HG02970 (cell line): Measurements from ENCODE around the gene TSHZ2.
"Not testable (repeated sequence)": the region's sequence is repeated elsewhere in the genome, so short reads cannot be mapped to it uniquely, and the experiment has no call there.

Source experiments
- ATAC-seq: cut with Tn5 transposase; IDR thresholded peaks from one replicate; pipeline ENCODE4 v1.9.1; 2021; ENCODE audit warnings: mild to moderate bottlenecking, moderate library complexity, moderate number of reproducible peaks; ENCODE audit not compliant: unreplicated experiment, low FRiP score

TSHZ2 gene

DNA sequence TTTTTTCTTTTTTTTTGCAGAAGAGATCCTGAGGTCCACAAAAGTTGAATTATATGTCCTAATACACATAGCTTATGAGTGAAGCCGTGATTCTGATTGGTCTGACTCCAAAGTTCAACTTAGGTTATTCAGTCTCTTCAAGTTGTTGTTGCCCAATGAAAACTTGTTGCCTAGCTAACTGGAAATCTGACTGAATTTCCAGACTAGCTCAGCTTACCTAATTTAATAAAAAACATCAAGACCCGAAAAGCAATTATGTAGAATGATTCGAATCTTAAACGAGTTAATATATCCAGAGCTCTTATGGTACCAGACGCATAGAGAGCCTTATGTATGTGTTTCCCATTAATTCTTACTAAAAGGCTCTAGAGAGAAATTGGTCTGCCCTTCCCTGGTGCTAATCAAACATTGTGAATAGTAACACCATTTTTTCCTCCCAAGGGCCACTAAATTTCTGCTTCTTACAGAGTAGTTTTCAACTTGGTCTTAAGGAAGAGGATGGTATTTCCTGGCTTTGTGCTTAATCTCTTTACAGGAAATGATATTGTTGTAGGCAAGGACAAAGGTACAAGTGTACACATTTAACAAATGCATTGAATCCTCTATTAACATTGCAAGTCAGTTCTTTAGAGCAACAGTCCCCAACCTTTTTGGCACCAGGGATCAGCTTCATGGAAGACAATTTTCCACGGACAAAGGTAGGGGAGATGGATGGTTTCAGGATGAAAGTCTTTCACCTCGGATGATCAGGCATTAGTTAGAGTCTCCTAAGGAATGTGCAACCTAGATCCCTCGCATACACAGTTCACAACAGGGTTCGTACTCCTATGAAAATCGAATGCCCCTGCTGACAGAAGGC is 107.9 kb downstream of the TSHZ2 start:
- ATAC-seq = no peak

DNA sequence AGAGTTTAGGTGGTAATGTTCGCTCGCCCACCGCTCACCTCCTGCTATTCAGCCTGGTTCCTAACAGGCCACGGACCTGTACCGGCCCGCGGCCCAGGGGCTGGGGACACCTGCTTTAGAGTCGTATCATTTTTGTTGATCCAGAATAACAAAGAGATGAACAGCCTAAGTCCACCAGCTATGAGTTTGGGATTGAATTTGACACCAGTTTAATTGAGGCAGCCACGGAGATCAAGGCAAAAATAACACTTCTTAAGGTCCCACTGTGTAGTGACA is 108.5 kb downstream of the TSHZ2 start:
- no peak for ATAC-seq

DNA sequence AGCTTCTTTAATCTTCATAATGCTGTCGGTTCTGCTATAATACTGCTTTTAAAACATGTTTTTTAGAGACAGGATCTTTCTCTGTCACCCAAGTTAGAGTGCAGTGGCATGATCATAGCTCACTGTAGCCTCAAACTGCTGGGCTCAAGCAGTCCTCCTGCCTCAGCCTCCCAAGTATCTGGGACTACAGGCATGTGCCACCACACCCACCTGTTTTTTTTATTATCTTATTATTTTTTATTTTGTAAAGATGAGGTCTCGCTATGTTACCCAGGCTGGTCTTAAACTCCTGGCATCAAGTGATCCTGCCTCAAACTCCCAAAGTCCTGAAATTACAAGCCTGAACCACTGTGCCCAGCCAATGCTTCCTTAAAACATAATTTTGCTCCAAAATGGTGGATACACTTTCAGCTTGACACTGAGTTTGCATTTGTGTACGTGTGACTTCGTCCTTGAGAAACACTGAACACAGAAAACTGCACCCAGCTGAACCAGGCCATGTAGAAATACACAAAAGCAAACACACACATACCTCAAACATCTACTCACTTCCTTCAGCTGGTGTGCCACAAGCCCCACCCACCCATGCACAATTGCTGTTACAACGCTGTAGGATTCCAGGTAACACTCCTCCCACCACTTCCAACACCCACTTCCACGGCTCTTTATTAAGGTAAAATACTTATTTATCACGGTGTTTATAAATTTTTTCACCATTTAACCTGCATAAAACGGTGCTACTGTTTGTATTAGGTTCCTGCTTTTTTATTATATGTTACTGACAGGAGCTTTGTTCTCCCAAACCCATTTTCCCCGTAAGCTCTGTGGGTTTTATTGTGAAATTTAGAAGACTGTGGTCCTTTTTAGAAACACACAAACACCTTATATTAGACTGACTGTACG is 109.1 kb downstream of the TSHZ2 start:
- ATAC-seq = no peak

DNA sequence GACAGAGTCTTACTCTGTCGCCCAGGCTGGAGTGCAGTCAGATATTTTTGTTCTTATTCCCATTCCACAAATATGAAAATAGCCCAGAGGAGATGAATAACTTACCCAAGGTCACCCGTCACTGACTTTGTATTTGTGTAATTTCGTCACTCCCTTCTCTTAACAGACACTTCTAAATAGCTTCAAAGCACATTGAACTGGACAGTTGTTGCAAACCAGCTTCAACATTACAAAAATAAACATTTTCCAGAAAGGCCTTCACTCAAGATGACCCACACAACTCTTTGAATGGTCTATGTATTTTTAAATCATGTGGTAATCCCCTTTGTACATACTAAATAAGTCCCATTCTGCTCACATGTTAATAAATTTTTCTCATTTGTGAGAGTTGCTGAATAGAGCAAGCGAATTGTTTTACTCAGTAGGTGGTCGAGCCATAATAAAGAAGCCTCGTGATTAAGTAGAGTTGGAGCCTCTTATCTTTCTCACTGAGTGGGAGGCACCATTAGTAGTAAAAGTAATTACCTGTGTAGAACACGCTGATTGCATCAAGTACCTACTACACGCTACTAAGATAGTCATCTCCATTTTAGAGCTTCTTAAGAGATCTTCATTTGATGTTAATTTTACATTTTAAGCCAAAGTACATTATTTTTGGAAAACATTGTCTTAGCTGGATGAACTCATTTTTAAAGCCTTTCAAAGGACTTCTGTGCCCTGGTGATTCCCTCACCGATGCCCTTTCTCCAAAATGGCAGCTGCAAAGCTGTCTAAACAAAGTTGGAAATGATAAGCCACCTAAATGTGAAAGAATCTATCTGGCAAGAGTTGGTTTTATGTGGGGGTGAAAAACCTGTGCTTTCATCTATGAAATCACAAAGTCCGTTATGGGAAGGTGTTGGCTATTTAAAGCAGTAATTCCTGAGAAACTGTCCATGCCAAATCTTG is 110.0 kb downstream of the TSHZ2 start:
- ATAC-seq = no peak

DNA sequence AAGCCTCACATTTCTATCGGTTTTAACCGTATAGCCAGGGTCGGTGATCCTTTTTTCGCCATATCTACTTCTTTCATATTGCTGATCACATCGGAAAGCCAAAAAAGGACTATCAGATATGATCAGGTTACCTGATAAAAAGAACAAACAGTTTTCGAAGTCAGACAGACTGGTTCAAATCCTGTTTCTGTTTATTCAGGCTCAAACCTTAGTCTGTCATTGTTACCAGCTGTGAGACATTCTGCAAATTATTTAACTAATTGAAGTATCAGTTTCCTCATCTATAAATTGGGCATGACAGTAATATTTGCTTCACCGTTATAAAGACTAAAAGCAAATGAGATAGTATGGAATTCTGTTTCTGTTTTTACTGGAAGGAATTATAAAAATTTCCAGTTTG is 111.3 kb downstream of the TSHZ2 start:
- ATAC-seq = no peak

DNA sequence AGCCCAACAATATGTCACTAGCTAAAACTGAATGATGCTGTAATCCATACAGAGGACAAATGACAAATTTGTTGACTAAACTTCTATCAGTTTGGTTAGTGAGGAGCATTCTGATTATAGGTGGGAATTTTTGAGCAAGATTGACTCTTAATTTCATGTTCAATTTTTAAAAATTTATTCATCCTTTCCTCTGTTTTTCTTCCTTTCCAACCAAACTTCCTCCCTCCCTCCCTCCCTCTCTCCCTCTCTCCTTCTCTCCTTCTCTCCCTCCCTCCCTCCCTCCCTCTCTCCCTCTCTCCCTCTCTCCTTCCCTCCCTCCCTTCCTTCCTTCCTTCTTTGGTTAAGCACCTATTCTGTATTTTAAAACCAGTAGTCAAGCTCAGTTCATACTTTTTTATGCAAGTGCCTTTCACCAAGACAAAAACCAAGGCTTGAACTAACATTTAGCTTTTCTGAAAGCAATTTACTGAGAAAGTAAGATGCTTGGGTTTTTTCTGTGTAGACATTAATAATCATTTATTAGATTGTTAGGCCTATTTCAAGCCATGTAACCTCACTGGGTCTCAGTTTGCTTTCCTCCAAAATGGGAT is 112.3 kb downstream of the TSHZ2 start:
- ATAC-seq = no peak

DNA sequence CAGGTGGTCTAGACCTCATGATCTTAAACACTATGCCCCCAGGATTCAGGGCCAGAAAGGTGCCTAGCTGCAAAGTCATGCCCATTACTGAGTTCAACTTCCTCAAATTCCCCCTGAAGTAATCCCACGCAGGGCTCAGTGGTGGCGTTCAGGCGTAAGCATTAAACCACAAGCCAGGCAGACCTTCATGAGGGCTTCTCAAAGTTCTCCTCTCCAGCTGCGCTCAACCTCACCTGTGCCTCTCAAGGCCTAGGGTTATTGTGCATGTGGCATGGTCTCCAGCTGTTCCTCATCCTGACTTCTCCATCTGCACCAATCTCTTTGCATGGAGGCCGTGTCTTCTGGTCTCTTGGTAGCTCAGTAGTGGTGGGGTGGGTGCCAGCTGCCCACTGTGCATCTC is 113.6 kb downstream of the TSHZ2 start:
- ATAC-seq = no peak

DNA sequence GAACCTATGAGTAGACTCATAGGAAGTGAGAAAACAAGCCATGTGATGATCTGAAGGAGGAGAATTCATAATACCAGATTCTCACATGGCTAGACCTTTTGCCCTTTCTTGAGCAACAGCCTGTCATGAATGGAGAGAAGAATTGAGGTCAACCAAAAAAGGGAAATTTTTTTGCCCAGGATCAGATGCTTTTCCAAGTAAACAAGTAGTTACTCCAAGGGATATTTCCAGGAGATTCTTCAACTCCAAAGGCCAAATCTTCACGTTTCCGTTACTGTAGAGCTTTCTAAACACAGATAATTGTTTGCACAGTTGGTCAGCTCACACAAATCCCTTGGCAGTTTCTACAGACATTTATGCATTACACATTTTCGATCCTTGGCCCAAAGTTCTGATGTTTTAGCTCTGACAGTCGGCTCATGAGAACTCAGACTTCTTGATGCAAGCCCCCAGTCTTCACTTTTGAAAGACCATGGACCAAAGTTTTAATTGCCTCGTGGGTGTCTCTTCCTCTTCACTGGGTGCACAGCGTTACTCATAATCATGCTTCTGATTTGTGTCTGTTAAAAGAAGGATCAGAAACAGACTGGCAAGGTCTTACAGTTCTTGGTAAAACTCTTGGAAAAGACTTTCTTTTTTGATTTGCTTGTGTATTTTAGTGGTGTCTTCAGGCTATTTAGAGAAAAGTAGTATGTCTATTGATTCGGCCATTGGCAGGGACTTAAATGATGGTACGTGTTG is 115.0 kb downstream of the TSHZ2 start:
- ATAC-seq = no peak

DNA sequence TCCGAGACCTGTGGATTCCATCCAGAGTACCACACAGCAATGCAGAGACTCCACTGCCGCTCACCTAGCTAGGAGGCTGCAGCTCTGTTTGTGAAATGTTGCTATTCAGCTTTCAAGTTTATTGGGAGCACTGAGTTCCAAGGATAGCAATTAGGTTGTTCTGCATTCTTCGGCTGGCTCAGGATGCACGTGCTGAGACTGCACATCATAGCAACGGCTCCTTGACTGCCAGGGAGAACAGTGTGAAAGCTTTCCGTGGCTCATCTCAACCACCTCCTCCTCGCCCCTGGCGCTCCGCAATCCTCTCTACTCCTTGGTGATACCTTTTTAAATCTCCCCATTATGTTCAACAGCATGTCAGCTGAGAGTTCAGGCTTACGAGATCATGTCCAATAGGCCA is 116.6 kb downstream of the TSHZ2 start:
- no peak for ATAC-seq

DNA sequence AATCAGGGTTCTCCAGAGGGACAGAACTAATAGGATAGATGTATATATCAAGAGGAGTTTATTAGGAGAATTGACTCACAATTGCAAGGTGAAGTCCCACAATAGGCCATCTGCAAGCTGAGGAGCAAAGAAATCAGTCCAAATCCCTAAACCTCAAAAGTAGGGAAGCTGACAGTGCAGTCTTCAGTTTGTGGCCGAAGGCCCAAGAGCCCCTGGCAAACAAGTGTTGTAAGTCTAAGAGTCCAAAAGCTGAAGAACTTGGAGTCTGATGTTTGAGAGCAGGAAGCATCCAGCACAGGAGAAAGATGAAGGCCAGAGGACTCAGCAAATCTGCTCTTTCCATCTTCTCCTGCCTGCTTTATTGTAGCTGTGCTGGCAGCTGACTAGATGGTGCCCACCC is 117.7 kb downstream of the TSHZ2 start:
- not testable (repeated sequence) for ATAC-seq

DNA sequence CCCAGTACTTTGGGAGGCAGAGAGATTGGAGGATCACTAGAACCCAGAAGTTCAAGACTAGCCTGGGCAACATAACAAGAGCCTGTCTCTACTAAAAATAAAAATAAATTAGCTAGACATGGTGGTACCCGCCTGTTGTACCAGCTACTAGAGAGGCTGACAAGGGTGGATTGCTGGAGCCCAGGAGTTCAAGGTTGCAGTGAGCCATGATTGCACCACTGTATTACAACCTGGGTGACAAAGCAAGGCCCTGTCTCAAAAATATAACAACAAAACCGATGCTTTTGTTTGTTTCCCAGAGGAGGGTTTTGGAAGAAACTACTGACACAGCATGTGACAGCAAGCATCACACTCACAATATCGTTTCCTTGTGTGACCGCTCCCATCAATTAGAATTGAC is 119.6 kb downstream of the TSHZ2 start:
- ATAC-seq = no peak

DNA sequence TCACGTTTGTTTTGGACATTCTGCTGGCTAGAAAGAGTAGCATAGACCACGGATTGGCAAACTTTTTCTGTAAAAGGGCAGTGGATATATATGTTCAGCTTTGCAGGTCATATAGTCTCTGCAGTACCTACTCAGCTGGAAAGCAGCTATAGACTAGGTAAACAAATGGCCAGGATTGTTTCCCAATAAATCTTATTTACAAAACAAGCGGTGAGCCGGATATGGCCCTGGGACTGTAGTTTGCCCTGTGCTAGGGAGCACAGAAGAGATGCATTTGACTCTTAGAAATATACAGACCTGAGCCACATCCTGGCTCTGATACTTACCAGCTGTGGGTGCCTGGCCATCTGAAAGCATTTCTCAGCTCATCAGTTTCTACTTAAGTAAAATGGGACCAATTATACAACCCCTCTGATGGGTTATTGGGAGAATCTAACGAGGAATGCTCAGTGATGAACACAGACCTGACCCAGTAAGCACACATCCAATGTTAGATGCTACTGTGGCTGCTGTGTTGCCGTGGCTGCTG is 120.7 kb downstream of the TSHZ2 start:
- ATAC-seq = no peak

DNA sequence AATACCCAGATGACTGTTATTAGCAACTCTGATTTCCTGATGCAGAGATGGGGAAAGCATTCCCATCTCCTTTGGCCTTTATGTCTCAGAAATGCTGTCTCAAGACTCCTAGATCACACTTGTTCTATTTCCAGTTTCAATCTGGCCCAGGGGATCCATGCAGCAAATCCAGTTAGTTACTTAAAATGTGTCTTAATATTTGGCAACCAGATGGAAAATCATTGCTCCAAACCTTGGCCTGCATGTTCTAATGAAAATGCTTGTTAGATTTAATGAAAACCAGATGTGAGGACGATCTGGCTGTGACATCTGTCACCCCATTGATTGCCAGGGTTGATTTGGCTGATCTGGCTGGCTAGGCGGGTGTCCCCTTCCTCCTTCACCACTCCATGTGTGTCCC is 125.2 kb downstream of the TSHZ2 start:
- no peak for ATAC-seq

DNA sequence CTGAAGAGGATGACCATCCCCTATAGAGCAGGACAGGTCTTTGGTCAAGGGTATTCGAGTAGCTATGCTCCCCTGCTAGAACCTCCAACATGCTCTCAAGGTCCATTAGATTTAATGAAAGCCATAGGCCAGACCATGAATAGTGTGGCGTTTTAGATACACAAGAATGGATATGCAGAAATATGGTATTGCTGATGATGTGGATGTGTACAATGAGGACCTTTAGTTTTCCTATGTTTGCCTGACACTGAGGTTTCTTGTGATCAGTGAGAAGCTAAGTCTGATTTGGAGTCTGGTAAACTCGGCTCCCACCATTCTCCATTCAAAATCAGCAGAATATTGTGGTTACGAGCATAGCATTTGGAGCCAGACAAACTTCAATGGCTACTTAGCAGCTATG is 125.6 kb downstream of the TSHZ2 start:
- ATAC-seq = no peak

DNA sequence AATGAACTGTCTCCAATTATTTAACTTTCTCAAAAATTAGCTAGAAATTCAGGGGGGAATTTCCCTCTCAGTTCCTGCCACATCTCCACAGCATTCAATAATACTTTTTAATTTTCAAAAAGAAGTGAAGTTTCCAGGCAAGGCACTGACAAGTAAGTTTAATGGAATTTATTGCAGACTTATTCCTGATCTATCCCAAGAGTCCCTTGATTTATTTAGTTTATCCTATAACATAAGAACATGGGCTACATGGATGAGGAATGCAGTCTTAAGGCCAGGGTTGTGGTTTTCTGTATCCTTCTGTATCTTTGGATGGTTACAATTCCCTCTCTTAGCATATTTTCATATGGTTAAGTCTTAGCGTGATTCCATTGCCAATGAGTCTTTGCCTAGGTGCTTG is 126.5 kb downstream of the TSHZ2 start:
- ATAC-seq = no peak

DNA sequence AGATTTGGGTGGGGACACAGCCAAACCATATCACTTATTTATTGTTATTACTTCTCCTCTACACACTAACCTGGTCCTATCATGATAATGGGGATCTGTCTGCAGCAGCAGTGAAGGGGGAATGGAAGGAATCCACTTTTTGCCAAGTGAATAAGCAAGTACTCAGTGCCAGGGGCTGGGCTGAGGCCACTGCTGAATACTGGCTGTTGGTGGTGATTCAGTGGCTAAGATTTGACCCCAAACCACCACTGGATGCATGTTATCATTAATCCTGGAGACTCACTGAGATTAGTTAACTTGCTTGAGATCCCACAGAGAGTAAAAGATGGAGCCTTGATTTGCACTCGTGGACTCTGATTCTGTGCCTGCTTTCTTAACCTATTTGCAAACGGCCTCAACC is 127.7 kb downstream of the TSHZ2 start:
- no peak for ATAC-seq

DNA sequence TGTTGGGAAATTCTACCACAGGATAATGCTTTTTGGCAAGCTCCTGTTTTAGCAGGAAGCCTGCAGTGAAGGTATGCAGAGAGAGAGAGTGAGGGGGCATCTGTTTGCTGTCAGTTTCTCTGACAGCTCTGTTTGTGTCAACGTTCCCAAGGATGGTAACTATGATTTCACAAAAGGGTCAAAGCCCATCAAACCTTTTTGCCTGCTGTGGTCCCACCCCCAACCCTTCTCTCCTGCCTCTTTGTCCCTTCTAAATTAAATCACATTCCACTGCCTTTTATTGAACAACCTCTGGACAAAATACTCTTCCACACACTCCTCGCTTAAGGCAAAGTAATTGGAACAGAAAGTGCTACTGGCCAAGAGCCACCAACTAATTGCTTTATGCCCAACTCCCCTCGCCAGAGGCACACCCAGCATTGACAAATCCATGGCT is 128.3 kb downstream of the TSHZ2 start:
- no peak for ATAC-seq

DNA sequence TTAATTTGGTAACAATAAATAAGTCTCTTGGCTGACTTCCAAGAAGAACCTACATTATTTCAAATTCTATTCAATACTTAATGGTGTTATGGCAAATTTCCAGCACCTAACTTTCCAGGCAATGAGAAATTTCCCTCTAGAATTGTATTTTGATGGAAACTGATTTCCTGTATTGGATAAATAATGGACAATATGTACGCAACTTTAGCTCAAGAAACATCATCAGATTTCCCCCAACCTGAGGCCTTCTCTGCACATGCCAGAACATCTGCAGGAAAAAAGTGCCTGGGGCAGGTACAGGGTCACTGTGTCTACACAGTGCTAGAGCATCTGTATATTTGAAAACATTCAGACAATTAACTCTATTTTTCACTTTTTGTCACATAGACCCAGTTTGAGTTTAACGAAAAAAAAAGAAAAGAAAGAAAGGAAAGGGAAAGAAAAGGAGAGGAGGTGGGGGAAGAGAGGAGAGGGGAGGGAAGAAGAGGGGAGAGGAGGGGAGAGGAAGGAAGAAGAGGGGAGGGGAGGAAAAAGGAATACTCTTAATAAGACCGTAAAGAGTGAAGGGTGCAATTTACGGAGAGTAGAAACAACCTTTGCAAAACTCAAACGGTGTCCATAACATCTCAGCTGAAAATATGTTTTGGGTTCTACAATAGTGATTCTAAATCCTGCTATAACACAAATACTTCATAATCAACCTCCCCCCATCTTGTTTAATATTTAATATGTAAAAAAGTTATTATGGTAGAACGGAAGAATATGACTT is 130.0 kb downstream of the TSHZ2 start:
- no peak for ATAC-seq

DNA sequence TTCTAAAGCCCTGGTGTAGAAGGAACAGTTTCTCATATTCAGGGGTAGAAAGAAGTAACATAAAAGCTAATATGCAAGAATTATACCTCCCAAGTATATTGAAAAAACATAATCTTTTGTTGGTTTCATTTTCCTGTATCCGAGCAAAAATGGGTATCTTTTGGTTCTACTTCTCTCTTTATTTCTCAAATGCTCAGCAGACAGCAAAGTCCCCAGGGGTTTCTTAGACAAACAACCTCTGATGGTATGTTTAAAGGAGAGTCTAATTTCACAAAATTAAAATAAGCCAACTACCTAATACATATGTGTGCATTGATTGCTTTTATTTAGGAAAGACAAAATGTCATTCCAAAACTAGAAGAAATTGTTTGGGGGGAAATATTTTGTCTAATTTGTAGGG is 131.0 kb downstream of the TSHZ2 start:
- ATAC-seq = no peak
